Measurements from ENCODE around the gene PMM1. TPM values are rescaled to one million over a fixed set of nuclear protein-coding genes. Genes with fewer than 3 reads are reported as not detected.
"Not testable (repeated sequence)": the region's sequence is repeated elsewhere in the genome, so short reads cannot be mapped to it uniquely, and the experiment has no call there.

Gene PMM1
- 18.4 TPM for polyA plus RNA-seq (2013, experiment 1 of 4)
- polyA plus RNA-seq (2013, experiment 2 of 4), result 18.2 TPM
- polyA plus RNA-seq (2013, experiment 3 of 4), result 17.1 TPM
- 19.0 TPM for polyA plus RNA-seq (2013, experiment 4 of 4)

DNA sequence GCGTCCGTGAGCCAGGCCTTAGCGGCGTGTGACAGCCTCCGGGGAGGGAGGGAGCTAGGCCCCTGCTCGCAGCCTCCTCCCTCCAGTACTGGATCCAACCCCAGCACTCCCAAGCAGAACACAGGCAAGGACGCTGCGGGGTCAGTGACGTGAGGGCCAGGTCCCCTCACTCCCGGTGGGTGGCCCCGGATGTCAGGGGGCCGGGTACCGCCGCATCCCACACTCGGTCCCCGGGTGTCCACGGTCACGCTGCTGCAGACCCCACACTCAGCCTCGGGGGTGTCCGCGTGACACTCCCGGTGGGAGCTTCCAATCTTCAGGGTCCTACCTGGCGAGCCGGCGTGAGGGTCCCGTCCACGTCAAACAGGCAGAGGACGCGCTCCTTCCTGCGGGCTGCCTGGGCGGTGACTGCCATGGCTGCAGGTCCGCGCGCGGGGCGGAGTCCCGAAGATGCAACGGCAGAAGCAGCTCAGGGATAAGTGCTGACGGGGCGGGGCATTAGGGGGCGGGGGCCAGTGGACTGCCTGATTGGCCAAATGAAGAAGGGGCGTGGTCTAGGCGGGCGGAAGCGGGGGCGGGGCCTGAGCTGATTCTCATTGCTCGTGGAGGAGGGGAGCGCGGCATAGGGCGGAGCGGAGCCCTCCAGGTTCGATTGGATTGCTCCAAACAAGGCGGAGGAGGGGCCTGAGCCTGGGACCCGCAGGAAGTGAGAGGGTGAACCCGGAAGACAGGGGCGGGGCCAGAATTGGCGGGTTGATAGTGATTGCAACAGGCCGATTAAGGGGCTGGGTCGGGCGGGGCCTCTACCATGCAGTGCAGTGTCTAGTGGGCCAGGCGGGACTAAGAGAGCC lies at the start of gene PMM1:
PMM1 (minus strand) TSS at position 450 of the 851 bp plus-strand sequence; CDS start at position 415, 35 bp downstream.
- no peak within 1 kb of the TSS for H3K27ac ChIP-seq (ENCODE audit: insufficient read depth, low read depth, low read length, poor library complexity, severe bottlenecking)
- H3K36me3 ChIP-seq (ENCODE audit: control insufficient read depth, insufficient read depth, low read length), result no peaks in the 10 kb centered on the region
- no peaks in the 10 kb centered on the region for H3K27me3 ChIP-seq (ENCODE audit: control insufficient read depth, insufficient read depth, low read length, poor library complexity, severe bottlenecking)
- H3K4me3 ChIP-seq (ENCODE audit: insufficient read depth, low read depth, low read length), result peak within 1 kb of the TSS; percentile 80
- peaks cover 4% of the 10 kb centered on the region for H3K4me1 ChIP-seq (ENCODE audit: control insufficient read depth, insufficient read depth, low read length)
- no peaks in the 10 kb centered on the region for H3K9me3 ChIP-seq (ENCODE audit: control insufficient read depth, low read length)
- WGBS, 2 experiments, result 1% methylated on average over 61 of the region's 61 CpGs

DNA sequence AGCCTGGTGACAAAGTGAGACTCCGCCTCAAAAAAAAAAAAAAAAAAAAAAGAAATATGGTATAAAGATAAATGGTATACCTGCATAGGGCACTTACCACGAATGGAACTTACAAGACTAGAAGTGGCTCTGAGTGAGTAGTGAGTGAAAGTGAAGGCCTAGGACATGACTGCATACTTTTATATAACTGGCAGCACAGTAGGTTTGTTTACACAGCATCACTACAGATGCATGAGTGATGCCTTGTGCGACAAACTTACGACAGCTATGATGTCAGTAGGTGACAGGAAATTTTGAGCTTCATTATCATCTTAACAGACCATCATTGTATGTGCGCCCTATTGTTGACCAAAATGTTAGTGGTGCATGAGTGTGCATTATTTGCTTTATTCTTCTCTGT lies 49.1 kb upstream of the PMM1 start:
- Histone ChIP-seq H3K27me3 (ENCODE audit: control insufficient read depth, insufficient read depth, low read length, poor library complexity, severe bottlenecking) (no peaks in the 10 kb centered on the region), H3K36me3 (ENCODE audit: control insufficient read depth, insufficient read depth, low read length) (peaks cover 78% of the 10 kb centered on the region), H3K4me1 (ENCODE audit: control insufficient read depth, insufficient read depth, low read length) (no peaks in the 10 kb centered on the region), H3K4me3 (ENCODE audit: insufficient read depth, low read depth, low read length) (no peak overlapping the region), H3K27ac (ENCODE audit: insufficient read depth, low read depth, low read length, poor library complexity, severe bottlenecking) (no peak overlapping the region), H3K9me3 (ENCODE audit: control insufficient read depth, low read length) (no peaks in the 10 kb centered on the region)
- 95% methylated on average over 5 of the region's 5 CpGs for WGBS, 2 experiments

DNA sequence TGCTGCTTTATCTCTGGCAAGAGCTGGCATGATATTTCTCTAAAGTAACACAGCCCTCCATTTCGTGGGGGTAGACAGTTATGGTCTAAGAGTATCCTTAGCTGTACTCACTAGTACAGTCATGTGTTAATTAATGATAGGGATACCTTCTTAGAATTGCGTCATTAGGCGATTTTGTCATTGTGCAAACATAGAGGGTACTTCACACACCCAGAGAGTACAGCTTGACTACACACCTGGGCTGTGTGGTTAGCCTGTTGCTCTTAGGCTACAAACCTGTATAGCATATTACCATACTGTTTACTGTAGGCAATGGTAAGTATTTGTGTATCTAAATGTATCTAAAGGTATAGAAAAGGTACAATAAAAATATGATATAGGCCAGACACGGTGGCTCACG lies 48.5 kb upstream of the PMM1 start:
- WGBS, 2 experiments, result 94 to 96% methylated on average over 5 of the region's 5 CpGs
- no peak overlapping the region for H3K4me3 ChIP-seq (ENCODE audit: insufficient read depth, low read depth, low read length)
- peaks cover 82% of the 10 kb centered on the region for H3K36me3 ChIP-seq (ENCODE audit: control insufficient read depth, insufficient read depth, low read length)
- no peaks in the 10 kb centered on the region for H3K4me1 ChIP-seq (ENCODE audit: control insufficient read depth, insufficient read depth, low read length)
- H3K27ac ChIP-seq (ENCODE audit: insufficient read depth, low read depth, low read length, poor library complexity, severe bottlenecking), result no peak overlapping the region
- H3K27me3 ChIP-seq (ENCODE audit: control insufficient read depth, insufficient read depth, low read length, poor library complexity, severe bottlenecking), result no peaks in the 10 kb centered on the region
- no peaks in the 10 kb centered on the region for H3K9me3 ChIP-seq (ENCODE audit: control insufficient read depth, low read length)

DNA sequence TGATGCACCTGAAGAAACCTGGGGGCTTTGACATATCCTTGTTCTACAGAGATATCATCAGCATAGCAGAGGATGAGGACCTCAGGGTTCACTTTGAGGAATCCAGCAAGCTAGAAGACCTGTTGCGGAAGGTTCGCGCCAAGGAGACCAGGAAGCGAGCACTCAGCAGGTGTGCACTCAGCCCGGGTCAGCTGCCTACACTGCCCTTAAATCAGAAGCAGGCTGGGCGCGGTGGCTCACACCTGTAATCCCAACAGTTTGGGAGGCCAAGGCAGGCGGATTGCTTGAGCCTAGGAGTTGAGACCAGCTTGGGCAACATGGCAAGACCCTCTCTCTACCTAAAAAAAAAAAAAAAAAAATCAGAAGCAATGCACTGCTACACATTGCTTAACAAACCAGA lies 48.0 kb upstream of the PMM1 start:
- not testable (repeated sequence) for H3K9me3 ChIP-seq (ENCODE audit: control insufficient read depth, low read length); H3K27ac ChIP-seq (ENCODE audit: insufficient read depth, low read depth, low read length, poor library complexity, severe bottlenecking); H3K4me3 ChIP-seq (ENCODE audit: insufficient read depth, low read depth, low read length); H3K27me3 ChIP-seq (ENCODE audit: control insufficient read depth, insufficient read depth, low read length, poor library complexity, severe bottlenecking); H3K4me1 ChIP-seq (ENCODE audit: control insufficient read depth, insufficient read depth, low read length)
- H3K36me3 ChIP-seq (ENCODE audit: control insufficient read depth, insufficient read depth, low read length), result peaks cover 78% of the 10 kb centered on the region
- 92 to 95% methylated on average over 8 of the region's 8 CpGs for WGBS, 2 experiments

DNA sequence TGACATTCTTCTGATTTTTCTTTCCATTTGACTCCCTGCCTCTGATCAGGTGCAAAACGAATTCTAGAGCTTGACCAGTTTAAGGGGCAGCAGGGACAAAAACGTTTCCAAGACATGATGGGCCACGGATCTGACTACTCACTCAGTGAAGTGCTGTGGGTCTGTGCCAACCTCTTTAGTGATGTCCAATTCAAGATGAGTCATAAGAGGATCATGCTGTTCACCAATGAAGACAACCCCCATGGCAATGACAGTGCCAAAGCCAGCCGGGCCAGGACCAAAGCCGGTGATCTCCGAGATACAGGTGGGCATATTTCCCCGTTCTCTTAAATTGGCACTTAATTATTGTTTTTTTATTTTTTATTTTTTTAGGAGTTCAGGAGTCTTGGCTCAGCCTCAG lies 46.8 kb upstream of the PMM1 start:
- H3K4me1 ChIP-seq (ENCODE audit: control insufficient read depth, insufficient read depth, low read length), result no peaks in the 10 kb centered on the region
- H3K9me3 ChIP-seq (ENCODE audit: control insufficient read depth, low read length), result no peaks in the 10 kb centered on the region
- peaks cover 75% of the 10 kb centered on the region for H3K36me3 ChIP-seq (ENCODE audit: control insufficient read depth, insufficient read depth, low read length)
- H3K27ac ChIP-seq (ENCODE audit: insufficient read depth, low read depth, low read length, poor library complexity, severe bottlenecking), result no peak overlapping the region
- H3K27me3 ChIP-seq (ENCODE audit: control insufficient read depth, insufficient read depth, low read length, poor library complexity, severe bottlenecking), result no peaks in the 10 kb centered on the region
- H3K4me3 ChIP-seq (ENCODE audit: insufficient read depth, low read depth, low read length), result no peak overlapping the region
- WGBS, 2 experiments, result 91 to 97% methylated on average over 6 to 7 of the region's 7 CpGs

DNA sequence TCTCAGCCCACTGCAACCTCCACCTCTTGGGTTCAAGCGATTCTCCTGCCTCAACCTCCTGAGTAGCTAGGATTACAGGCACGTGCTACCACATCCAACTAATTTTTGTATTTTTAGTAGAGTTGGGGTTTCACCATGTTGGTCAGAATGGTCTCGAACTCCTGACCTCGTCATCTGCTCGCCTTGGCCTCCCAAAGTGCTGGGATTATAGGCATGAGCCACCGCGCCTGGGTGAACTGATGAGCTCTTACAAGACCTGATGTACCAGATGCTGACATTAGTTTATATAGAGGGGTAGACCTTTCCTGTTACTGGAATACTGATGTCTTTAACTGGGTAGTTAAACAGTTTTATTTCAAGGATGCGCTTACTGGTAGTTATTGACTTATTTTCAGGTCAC lies 45.0 kb upstream of the PMM1 start:
- not testable (repeated sequence) for H3K27me3 ChIP-seq (ENCODE audit: control insufficient read depth, insufficient read depth, low read length, poor library complexity, severe bottlenecking); H3K4me3 ChIP-seq (ENCODE audit: insufficient read depth, low read depth, low read length); H3K9me3 ChIP-seq (ENCODE audit: control insufficient read depth, low read length); H3K4me1 ChIP-seq (ENCODE audit: control insufficient read depth, insufficient read depth, low read length); H3K27ac ChIP-seq (ENCODE audit: insufficient read depth, low read depth, low read length, poor library complexity, severe bottlenecking)
- 88 to 94% methylated on average over 7 to 8 of the region's 8 CpGs for WGBS, 2 experiments
- peaks cover 75% of the 10 kb centered on the region for H3K36me3 ChIP-seq (ENCODE audit: control insufficient read depth, insufficient read depth, low read length)

DNA sequence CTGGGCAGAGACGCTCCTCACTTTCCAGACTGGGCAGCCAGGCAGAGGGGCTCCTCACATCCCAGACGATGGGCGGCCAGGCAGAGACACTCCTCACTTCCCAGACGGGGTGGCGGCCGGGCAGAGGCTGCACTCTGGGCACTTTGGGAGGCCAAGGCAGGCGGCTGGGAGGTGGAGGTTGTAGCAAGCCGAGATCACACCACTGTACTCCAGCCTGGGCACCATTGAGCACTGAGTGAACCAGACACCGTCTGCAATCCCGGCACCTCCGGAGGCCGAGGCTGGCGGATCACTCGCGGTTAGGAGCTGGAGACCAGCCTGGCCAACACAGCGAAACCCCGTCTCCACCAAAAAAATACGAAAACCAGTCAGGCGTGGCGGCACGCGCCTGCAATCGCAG lies 42.0 kb upstream of the PMM1 start:
- not testable (repeated sequence) for H3K9me3 ChIP-seq (ENCODE audit: control insufficient read depth, low read length); H3K4me3 ChIP-seq (ENCODE audit: insufficient read depth, low read depth, low read length); H3K4me1 ChIP-seq (ENCODE audit: control insufficient read depth, insufficient read depth, low read length); H3K27me3 ChIP-seq (ENCODE audit: control insufficient read depth, insufficient read depth, low read length, poor library complexity, severe bottlenecking); H3K27ac ChIP-seq (ENCODE audit: insufficient read depth, low read depth, low read length, poor library complexity, severe bottlenecking)
- H3K36me3 ChIP-seq (ENCODE audit: control insufficient read depth, insufficient read depth, low read length), result peaks cover 74% of the 10 kb centered on the region
- 95 to 96% methylated on average over 16 to 19 of the region's 23 CpGs for WGBS, 2 experiments

DNA sequence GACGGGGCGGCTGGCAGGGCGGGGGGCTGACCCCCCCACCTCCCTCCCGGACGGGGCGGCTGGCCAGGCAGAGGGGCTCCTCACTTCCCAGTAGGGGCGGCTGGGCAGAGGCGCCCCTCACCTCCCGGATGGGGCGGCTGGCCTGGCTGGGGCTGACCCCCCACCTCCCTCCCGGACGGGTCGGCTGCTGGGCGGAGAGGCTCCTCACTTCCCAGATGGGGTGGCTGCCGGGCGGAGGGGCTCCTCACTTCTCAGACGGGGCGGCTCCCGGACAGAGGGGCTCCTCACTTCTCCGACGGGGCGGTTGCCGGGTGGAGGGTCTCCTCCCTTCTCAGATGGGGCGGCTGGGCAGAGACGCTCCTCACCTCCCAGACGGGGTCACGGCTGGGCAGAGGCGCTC lies 41.5 kb upstream of the PMM1 start:
- not testable (repeated sequence) for H3K4me3 ChIP-seq (ENCODE audit: insufficient read depth, low read depth, low read length); H3K27ac ChIP-seq (ENCODE audit: insufficient read depth, low read depth, low read length, poor library complexity, severe bottlenecking); H3K27me3 ChIP-seq (ENCODE audit: control insufficient read depth, insufficient read depth, low read length, poor library complexity, severe bottlenecking); H3K9me3 ChIP-seq (ENCODE audit: control insufficient read depth, low read length); H3K4me1 ChIP-seq (ENCODE audit: control insufficient read depth, insufficient read depth, low read length)
- 94 to 95% methylated on average over 23 of the region's 28 CpGs for WGBS, 2 experiments
- peaks cover 72% of the 10 kb centered on the region for H3K36me3 ChIP-seq (ENCODE audit: control insufficient read depth, insufficient read depth, low read length)

DNA sequence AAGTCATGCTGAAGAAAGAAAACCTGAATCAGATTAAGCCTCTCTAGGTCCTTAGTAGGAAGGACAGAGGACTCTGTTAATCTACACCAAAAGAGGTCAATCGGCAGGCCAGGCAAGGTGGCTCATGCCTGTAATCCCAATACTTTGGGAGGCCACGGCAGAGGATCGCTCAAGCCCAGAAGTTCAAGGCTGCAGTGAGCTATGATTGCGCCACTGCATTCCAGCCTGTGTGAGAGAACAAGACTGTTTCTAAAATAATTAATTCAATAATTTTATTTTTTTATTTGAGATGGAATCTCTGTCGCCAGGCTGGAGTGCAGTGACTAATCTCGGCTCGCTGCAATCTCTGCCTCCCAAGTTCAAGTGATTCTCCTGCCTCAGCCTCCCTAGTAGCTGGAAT lies 35.9 kb upstream of the PMM1 start:
- H3K27ac ChIP-seq (ENCODE audit: insufficient read depth, low read depth, low read length, poor library complexity, severe bottlenecking), result no peak overlapping the region
- no peak overlapping the region for H3K4me3 ChIP-seq (ENCODE audit: insufficient read depth, low read depth, low read length)
- H3K4me1 ChIP-seq (ENCODE audit: control insufficient read depth, insufficient read depth, low read length), result peaks cover 4% of the 10 kb centered on the region
- H3K9me3 ChIP-seq (ENCODE audit: control insufficient read depth, low read length), result no peaks in the 10 kb centered on the region
- no peaks in the 10 kb centered on the region for H3K27me3 ChIP-seq (ENCODE audit: control insufficient read depth, insufficient read depth, low read length, poor library complexity, severe bottlenecking)
- peaks cover 65% of the 10 kb centered on the region for H3K36me3 ChIP-seq (ENCODE audit: control insufficient read depth, insufficient read depth, low read length)
- 94 to 98% methylated on average over 7 of the region's 7 CpGs for WGBS, 2 experiments

DNA sequence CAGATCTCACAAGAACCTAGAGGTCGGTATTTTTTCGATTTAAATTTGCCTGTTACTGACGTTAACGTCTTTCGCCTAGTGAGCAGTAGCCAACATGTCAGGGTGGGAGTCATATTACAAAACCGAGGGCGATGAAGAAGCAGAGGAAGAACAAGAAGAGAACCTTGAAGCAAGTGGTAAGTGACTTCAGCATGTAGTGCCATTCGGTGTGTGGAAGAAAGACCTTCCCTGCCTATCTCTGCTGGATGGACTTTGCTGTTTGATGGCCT lies 32.2 kb upstream of the PMM1 start:
- Histone ChIP-seq H3K27ac (ENCODE audit: insufficient read depth, low read depth, low read length, poor library complexity, severe bottlenecking) (peak overlapping the region; percentile 98), H3K4me1 (ENCODE audit: control insufficient read depth, insufficient read depth, low read length) (peaks cover 10% of the 10 kb centered on the region), H3K9me3 (ENCODE audit: control insufficient read depth, low read length) (no peaks in the 10 kb centered on the region), H3K4me3 (ENCODE audit: insufficient read depth, low read depth, low read length) (peak overlapping the region; percentile 100), H3K27me3 (ENCODE audit: control insufficient read depth, insufficient read depth, low read length, poor library complexity, severe bottlenecking) (no peaks in the 10 kb centered on the region), H3K36me3 (ENCODE audit: control insufficient read depth, insufficient read depth, low read length) (peaks cover 32% of the 10 kb centered on the region)
- 7 to 9% methylated on average over 8 of the region's 8 CpGs for WGBS, 2 experiments

Data from ectodermal cell (in vitro differentiated cells).